ENCODE data around the gene TIGD3.
A peak's percentile ranks its signal among the peaks of the same experiment; 100 is the strongest.

TIGD3 gene

GRCh38 chr11:65354265-65355012, at the start of gene TIGD3:
Gene TIGD3 (plus strand): TSS chr11:65354751. CDS start chr11:65355809, 1,058 bp downstream.
- Mint-ChIP-seq H3K4me1 (ENCODE audit: low read depth) (peaks cover 16% of the 10 kb centered on the region), H3K27ac (peak within 1 kb of the TSS; percentile 78)

GRCh38 chr11:65305501-65306268, 48.9 kb upstream of the TIGD3 start:
- Mint-ChIP-seq H3K27me3 (ENCODE audit: low read depth) (no peaks in the 10 kb centered on the region), H3K27ac (no peak overlapping the region), H3K4me3 (no peak overlapping the region), H3K9me3 (no peaks in the 10 kb centered on the region), H3K4me1 (ENCODE audit: low read depth) (no peaks in the 10 kb centered on the region), H3K36me3 (ENCODE audit: low read depth) (peaks cover 9% of the 10 kb centered on the region)

More at GRCh38 chr11:65354265-65355012, at the start of gene TIGD3:
- Mint-ChIP-seq H3K27me3 (ENCODE audit: low read depth) (peaks cover 17% of the 10 kb centered on the region), H3K4me3 (peak within 1 kb of the TSS; percentile 92), H3K36me3 (ENCODE audit: low read depth) (peaks cover 11% of the 10 kb centered on the region), H3K9me3 (no peaks in the 10 kb centered on the region)

- Mint-ChIP-seq H3K27ac (no peak overlapping the region), H3K27me3 (ENCODE audit: low read depth) (no peaks in the 10 kb centered on the region), H3K4me3 (no peak overlapping the region), H3K4me1 (ENCODE audit: low read depth) (no peaks in the 10 kb centered on the region), H3K36me3 (ENCODE audit: low read depth) (peaks cover 6% of the 10 kb centered on the region), H3K9me3 (no peaks in the 10 kb centered on the region)
Observed at GRCh38 chr11:65307298-65308229, 47.0 kb upstream of the TIGD3 start.

DNA sequence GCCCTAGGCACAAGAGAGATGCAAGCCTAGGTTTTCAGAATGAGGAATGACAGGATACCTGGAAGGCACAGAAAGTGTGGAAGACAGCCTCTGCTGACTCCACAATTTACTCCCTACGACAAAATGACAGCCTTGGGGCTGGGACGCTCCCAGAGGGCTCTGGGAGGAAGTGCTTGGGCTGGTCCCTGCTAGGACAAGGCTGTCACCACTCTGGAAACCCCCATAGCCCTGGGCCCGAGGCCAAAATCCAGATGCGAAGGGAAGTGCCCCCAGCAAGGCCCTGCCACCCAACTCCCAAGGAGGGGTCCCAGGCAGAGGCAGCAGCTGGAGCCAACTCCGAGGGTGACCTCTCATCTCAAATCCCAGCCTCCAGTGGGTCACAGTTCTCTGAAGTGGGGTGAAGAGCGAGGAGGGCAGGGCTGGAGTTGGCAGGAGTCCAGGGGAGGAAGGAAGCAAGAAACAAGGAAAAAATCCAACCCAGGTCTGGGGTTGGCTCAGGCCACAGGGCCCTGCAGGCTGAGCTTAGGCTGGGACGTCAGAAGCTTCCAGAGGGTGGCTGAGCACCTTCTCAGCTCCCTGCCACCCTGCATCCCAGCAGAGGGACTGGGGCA, 46.2 kb upstream of the TIGD3 start:
- H3K9me3 Mint-ChIP-seq, result no peaks in the 10 kb centered on the region
- peaks cover 1% of the 10 kb centered on the region for H3K27me3 Mint-ChIP-seq (ENCODE audit: low read depth)
- H3K4me1 Mint-ChIP-seq (ENCODE audit: low read depth), result no peaks in the 10 kb centered on the region
- H3K36me3 Mint-ChIP-seq (ENCODE audit: low read depth), result peaks cover 6% of the 10 kb centered on the region
- H3K27ac Mint-ChIP-seq, result no peak overlapping the region
- H3K4me3 Mint-ChIP-seq, result no peak overlapping the region

DNA sequence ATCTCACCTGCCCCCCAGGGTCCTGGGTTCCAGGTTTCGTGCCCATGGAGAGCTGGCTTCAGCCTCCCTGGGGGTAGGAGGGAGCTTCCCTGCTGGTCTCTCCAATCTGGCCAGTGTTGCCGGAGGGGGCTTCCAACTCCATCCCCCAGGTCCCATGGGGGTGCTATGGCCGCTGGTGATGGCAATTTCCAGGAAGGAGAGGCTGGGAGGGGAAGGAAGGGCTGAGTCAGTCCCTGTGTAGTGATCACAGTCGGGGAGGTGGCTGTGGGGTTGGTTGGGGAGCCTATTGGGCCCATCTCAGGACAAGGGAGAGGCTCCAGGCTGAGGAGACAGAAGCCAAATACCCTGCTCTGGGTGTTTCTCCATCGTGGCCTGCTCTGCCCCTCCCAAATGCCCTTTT, 45.5 kb upstream of the TIGD3 start:
- Mint-ChIP-seq H3K4me1 (ENCODE audit: low read depth) (no peaks in the 10 kb centered on the region), H3K27me3 (ENCODE audit: low read depth) (peaks cover 8% of the 10 kb centered on the region), H3K36me3 (ENCODE audit: low read depth) (peaks cover 2% of the 10 kb centered on the region), H3K9me3 (no peaks in the 10 kb centered on the region), H3K27ac (no peak overlapping the region), H3K4me3 (no peak overlapping the region)

DNA sequence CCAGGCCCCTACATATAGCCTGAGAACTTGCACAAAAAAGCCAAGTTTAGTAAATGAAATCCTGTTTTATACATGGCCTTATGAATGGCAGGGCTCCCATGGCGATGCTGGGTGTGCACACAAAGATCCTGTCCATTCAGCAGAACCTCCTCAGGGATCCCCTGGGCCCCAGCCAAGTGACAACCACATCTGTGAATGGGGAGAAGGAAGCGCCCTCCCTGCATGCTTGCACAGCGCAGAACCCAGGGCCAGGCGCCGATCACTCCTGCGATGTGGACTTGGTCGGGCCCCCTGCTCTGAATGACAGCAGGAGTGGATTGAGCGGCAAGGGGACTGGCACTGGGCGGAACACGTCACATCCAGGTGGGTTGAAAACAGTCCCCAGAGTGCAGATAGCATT, 44.3 kb upstream of the TIGD3 start:
- no peaks in the 10 kb centered on the region for H3K4me1 Mint-ChIP-seq (ENCODE audit: low read depth)
- H3K27ac Mint-ChIP-seq, result no peak overlapping the region
- no peaks in the 10 kb centered on the region for H3K36me3 Mint-ChIP-seq (ENCODE audit: low read depth)
- H3K9me3 Mint-ChIP-seq, result no peaks in the 10 kb centered on the region
- no peak overlapping the region for H3K4me3 Mint-ChIP-seq
- H3K27me3 Mint-ChIP-seq (ENCODE audit: low read depth), result peaks cover 11% of the 10 kb centered on the region

DNA sequence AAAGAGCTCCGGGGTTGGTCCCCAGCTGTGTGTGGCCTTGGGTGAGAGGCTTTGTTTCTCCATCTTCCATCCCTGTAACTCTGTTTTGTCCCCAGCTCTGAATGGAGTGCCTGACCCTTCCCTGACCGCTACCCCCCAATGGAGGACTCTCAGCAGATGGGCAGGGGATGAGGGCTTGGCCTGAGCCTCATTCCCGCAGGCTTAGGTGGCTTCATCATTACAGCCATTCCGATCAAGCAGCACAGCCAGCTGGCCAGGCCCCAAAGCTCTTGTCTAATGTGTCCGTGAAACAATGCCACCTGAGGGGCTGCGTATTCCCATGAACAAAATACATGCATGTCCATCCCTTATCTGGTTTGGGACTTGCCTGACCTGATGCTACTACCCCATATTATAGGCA, 43.8 kb upstream of the TIGD3 start:
- Mint-ChIP-seq H3K27ac (no peak overlapping the region), H3K36me3 (ENCODE audit: low read depth) (no peaks in the 10 kb centered on the region), H3K4me3 (no peak overlapping the region), H3K4me1 (ENCODE audit: low read depth) (peaks cover 1% of the 10 kb centered on the region), H3K27me3 (ENCODE audit: low read depth) (peaks cover 11% of the 10 kb centered on the region), H3K9me3 (no peaks in the 10 kb centered on the region)

DNA sequence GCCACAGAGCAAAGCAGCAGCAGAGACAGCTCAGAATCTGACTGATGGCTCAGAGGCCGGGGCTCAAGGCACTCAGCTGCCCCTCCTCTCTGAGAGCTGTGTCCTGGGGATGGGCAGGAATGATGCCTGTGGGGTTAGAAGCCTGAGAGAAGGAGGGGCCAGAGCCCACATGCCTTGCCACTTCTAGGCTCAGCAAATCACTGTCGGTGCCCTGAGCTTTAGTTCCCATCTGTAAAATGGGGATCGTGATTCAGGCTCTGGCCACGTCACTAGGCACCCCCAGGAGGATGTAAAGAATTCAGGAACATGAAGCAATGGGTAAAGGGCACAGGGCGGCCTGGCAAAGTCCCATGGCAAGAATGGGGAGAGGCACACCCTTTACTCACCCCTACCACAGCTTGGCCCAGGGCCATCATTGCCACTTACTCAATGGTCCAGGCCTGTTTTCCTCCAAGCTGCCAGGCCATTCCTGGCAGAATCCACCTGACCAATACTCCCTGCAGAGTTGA, 43.3 kb upstream of the TIGD3 start:
- Mint-ChIP-seq H3K4me3 (no peak overlapping the region), H3K4me1 (ENCODE audit: low read depth) (peaks cover 3% of the 10 kb centered on the region), H3K36me3 (ENCODE audit: low read depth) (no peaks in the 10 kb centered on the region), H3K27me3 (ENCODE audit: low read depth) (peaks cover 14% of the 10 kb centered on the region), H3K9me3 (no peaks in the 10 kb centered on the region), H3K27ac (no peak overlapping the region)

DNA sequence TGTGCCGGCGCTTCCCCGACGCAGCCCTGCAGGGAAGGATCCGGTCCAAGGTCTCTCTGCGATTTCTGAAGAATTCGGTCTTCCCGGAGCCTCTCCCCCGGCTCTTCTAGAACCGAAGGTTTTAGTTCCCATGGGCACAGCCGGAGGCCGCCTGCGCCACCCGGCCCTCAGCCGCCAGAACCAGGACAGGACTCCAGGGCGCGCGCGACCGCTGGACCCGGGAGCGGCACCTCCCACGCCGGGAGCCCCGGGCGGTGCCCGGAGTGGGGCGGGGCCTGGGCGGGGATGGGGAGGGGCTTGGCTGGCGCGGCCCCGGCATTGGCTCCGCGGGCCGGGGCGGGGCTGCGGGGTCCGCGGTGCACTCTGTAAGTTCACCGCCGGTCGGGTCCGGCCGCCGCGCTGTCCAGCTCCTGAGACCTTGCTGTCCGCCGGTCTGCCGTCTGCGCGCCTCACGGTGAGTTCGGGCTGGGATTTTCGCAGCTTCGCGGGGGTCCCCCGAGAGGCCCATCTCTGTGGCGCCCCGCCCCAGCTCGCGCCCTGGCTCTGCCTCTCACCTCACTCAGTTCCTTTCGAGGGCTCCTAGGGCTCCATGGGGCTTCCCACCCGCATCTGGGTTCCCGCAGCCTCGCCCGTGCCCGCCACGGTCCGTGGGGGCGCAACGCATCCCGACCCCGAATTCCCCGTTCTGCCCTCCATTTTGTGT, 39.9 kb upstream of the TIGD3 start, which contains the start of gene CDC42EP2:
Gene CDC42EP2, plus strand, starts transcription at position 366 of the 703 bp plus-strand sequence. CDS start 6,033 bp downstream, outside the sequence.
- H3K27ac Mint-ChIP-seq, result no peak within 1 kb of the TSS

GRCh38 chr11:65315204-65315865, 39.2 kb upstream of the TIGD3 start:
- H3K4me1 Mint-ChIP-seq (ENCODE audit: low read depth), result peaks cover 3% of the 10 kb centered on the region
- peak overlapping the region; percentile 69 for H3K4me3 Mint-ChIP-seq
- H3K36me3 Mint-ChIP-seq (ENCODE audit: low read depth), result no peaks in the 10 kb centered on the region
- no peaks in the 10 kb centered on the region for H3K9me3 Mint-ChIP-seq
- H3K27me3 Mint-ChIP-seq (ENCODE audit: low read depth), result peaks cover 14% of the 10 kb centered on the region
- H3K27ac Mint-ChIP-seq, result no peak overlapping the region

More for the DNA sequence above, 39.9 kb upstream of the TIGD3 start, which contains the start of gene CDC42EP2:
- Mint-ChIP-seq H3K9me3 (no peaks in the 10 kb centered on the region), H3K4me3 (peak within 1 kb of the TSS; percentile 69), H3K36me3 (ENCODE audit: low read depth) (no peaks in the 10 kb centered on the region), H3K4me1 (ENCODE audit: low read depth) (peaks cover 3% of the 10 kb centered on the region), H3K27me3 (ENCODE audit: low read depth) (peaks cover 14% of the 10 kb centered on the region)

DNA sequence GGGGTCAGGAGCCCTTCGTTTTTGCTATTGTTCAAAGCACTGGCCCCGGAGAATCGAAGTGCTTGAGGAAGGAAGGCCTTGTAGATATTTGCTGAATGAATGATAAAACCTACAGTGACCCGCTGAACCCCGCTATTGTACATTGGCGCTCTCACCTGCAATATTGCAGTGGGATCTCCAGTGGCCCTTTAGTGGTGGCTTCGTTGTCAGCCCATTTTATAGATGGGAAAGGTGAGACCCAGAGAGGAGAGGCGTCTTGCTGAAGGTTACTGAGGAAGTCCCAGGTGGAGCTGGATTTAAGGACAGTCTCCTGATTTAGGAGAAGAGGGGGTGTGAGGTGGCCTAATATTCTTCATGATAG, 38.7 kb upstream of the TIGD3 start:
- H3K4me3 Mint-ChIP-seq, result peak overlapping the region; percentile 52
- no peaks in the 10 kb centered on the region for H3K9me3 Mint-ChIP-seq
- no peaks in the 10 kb centered on the region for H3K36me3 Mint-ChIP-seq (ENCODE audit: low read depth)
- peaks cover 3% of the 10 kb centered on the region for H3K4me1 Mint-ChIP-seq (ENCODE audit: low read depth)
- H3K27me3 Mint-ChIP-seq (ENCODE audit: low read depth), result peaks cover 14% of the 10 kb centered on the region
- peak overlapping the region; percentile 62 for H3K27ac Mint-ChIP-seq

DNA sequence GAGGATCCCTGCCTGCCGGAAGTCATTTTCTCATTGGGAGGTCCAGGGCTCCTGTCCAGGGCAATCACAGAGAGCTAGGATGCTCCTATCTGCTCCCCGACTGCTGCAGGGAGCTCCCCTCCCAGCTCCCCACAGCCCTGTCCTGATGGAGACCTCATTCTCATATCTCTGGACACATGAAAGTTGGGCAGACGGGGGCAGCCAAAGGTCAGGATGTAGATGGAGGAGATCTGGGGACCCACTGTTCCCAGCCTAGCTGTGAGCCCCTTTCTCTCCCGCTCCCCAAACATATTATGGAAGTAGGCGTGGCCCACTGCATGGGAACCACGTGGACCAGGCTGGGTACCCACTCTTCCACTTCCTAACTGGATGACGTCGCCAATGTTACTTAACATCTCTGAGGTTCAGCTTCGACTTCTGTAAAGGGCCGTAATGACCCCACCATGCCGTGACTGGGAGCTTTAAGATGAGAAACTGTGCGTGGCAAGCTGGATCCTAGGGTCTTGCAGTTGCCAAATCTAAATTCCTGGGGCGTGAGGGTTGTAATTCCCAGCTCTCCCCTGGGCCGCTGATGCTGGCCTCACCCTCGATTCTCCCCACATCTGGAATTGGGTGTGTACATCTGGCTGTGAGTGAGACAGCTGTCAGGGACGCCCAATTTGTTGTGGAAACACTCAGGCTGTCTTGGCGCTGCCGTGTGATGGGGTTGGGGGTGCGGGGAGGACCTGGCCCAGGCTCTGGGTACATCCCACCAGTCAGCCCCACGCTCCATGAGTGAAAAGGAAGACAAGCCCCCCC, 38.1 kb upstream of the TIGD3 start:
- Mint-ChIP-seq H3K9me3 (no peaks in the 10 kb centered on the region), H3K27me3 (ENCODE audit: low read depth) (peaks cover 14% of the 10 kb centered on the region), H3K27ac (no peak overlapping the region), H3K36me3 (ENCODE audit: low read depth) (no peaks in the 10 kb centered on the region), H3K4me1 (ENCODE audit: low read depth) (peaks cover 3% of the 10 kb centered on the region), H3K4me3 (peak overlapping the region; percentile 4)

All from T-helper 1 cell treated with Interleukin-12 subunit alpha and Interleukin-12 subunit beta and Interleukin-4 antibody, amounts not matched to agents 30 μg/mL and 1 μg/mL, for 36 hours (primary cell).